ENCODE measurements around the gene TMEM247.

The TMEM247 gene

GRCh38 chr2:46479265-46479664 lies at the start of gene TMEM247:
Gene TMEM247, plus strand, starts transcription at chr2:46479565.
- no peak for DNase-seq (ENCODE audit: low spot score)

DNA sequence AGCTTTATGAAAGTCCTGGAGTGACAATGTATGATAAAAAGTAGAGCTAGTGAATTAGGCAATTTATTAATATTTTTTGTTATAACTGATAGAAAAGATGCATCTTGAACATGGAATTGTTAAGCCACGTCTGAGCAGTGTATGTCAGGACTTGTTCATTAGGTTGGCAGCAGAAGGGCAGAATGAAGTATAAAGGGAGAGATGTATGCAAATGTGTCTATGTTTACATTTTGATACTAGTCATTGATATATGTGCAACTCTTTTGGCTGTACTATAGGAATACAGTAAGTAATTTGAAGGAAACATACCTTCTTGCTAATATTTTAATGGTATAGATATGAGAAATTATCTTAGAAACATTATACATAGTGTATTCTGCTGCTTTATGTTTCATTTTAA lies 49.0 kb upstream of the TMEM247 start:
- DNase-seq (ENCODE audit: low spot score), result no peak

DNA sequence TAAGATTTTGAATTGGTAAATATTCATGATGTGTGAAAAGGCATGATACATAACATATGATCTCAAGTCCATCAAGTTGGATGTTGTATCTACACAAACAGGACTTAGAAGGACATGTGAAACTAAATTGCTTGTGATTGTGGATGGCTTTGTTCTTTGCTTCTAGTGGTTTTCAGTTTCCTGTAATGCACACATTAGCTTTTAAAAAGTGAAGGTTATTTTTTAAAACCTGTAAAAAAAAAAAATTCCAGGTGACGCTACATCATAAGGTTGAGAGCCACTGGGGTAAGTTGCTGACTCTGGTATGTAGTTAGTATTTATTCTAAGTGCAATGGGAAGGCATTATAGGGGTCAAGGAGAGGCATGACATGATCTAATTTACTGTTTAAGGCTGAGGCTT lies 48.4 kb upstream of the TMEM247 start:
- DNase-seq (ENCODE audit: low spot score), result no peak

DNA sequence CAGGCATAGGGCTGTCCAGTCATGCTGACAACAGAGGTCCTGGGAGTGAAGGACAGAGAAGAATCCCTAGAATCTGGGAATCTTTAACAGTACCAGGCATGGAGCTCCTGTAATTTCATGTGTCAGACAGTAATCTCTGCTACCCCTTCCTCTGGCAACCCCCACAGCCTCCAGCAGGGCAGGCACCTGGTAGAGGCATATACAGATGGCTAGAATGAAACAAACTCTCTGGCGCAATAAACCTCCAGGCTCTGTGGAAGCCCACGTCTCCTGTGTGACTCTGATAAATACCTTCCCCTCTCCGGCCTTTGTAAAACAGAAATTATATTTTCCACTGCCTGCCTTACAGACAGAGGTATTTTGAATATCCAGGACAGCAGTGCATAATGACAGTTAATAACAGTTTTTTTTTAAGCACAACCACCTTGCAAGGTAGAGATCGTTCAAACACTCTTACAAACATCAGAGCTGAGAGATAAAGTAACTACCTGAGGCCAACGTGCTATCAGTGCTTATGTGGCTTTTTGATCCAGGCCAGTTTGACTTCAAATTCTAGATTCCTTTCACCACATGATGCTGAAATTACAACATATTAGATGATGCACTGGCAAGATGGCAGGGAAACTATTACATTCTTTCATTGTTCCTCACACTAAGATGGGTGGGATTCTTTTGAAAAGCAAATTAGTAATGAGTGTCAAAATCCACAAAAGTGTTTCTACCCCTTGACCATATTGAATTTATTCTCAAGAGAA lies 47.7 kb upstream of the TMEM247 start:
- DNase-seq (ENCODE audit: low spot score), result no peak

- no peak for DNase-seq (ENCODE audit: low spot score)
Observed at GRCh38 chr2:46434851-46435273, 44.5 kb upstream of the TMEM247 start.

GRCh38 chr2:46435353-46435752 lies 44.0 kb upstream of the TMEM247 start:
- DNase-seq (ENCODE audit: low spot score), result no peak

DNA sequence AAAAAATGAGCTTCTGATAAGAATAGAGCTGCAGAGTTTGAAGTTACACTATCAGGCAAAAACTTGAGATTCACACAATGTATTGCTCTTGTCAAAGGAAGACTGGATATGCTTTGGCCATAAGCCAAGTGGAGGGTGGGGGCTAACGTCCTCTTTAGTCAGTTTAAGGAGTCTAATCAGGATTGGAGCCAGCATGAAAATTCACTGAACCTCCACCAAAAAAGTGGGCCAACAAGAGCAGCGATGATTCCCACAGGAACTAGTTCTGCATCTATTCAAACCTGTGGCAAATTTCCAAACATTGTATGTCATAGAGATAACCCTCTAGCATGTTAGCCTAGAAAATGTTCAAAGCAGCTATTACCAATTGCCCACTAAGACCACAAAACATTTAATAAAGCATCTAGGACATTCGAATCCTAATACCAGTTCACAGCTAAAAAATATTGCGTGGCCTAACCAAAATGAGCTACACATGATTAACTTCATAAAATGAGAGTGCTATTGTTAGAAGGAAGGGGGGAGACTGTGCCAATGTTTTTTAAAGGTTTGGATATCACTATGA lies 43.5 kb upstream of the TMEM247 start:
- no peak for DNase-seq (ENCODE audit: low spot score)

DNA sequence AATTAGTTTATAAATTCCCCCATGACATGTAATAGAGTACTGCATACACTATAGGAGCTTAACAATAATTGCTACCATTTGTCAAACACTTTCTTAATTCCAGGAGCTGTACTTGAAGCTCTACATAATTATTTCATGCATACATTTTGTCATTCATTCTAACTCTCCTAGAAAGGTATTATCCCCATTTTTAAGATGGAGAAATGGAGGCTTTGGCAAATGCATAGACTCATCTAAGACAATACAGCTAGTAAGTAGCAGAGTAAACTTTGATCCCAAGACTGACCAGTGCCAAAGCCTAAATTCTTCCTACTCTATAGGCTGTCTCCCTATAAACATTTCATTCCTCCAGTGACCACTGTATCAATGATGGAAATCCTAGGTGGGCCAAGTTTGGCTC lies 42.6 kb upstream of the TMEM247 start:
- no peak for DNase-seq (ENCODE audit: low spot score)

- DNase-seq (ENCODE audit: low spot score), result no peak
Observed at GRCh38 chr2:46438102-46438501, 41.3 kb upstream of the TMEM247 start.

- DNase-seq (ENCODE audit: low spot score), result no peak
Observed at GRCh38 chr2:46438794-46439193, 40.6 kb upstream of the TMEM247 start.

GRCh38 chr2:46439582-46439981 lies 39.8 kb upstream of the TMEM247 start:
- DNase-seq (ENCODE audit: low spot score), result no peak

GRCh38 chr2:46441838-46442712 lies 37.3 kb upstream of the TMEM247 start:
- DNase-seq (ENCODE audit: low spot score), result no peak

DNA sequence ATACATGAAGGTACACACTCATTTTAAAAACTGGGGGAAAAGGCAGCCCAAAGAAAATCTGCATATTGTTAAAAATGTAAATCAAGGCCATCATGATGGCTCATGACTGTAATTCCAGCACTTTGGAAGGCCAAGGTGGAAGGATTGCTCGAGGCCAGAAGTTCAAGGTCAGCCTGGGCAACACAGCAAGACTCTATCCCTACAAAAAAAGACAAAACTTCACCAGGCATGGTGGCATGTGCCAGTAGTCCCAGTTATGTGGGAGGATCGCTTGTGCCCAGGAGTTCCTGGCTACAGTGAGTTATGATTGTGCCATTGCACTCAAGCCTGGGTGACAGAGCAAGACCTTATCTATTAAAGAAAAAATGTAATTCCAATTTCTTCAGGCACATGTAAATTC lies 34.6 kb upstream of the TMEM247 start:
- no peak for DNase-seq (ENCODE audit: low spot score)

DNA sequence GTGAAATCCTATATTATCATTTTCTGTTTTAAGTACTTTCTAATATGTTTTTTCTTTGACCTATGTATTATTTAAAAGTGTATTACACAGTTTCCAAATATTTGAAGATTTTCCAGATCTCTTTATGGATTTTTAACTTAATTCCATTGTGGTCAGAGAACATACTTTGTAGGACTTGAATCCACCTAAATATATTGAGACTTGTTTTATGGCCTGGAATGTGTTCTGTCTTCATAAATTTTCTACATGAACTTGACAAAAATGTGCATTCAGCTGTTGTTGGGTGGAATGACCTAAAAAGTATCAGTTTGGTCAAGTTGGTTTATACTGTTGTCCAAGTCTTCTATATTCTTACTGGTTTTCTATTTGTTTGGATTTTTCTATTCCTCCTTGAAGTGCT lies 33.8 kb upstream of the TMEM247 start:
- no peak for DNase-seq (ENCODE audit: low spot score)

DNA sequence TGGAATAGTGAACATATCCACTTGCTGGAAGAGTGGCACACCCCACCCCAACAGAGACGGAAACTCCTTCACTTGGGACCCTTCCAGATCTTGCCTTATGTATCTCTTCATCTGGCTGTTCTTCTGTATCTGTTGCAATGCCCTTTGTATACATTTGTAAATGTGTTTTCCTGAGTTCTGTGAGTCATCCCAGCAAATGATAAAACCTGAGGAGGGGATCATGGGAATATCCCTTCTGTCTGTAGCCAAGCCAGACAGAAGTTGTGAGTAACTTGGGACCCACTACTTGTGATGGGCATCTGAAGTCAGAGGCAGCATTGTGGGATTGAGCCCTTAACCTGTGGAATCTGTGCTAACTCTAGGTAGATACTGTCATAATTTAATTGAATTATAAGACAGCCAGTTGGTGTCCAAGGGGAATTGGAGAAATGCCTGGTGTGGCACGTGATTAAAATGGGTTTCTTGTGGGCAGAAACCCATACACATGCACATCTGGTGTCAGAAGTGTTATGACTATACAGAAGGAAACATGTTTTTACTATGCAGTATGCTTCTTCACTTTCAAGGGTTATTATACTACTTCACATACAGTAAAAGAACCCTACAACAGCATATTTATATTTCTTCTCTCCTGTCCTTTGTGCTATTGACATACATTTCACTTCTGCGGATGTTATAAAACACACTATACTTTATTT lies 32.3 kb upstream of the TMEM247 start:
- no peak for DNase-seq (ENCODE audit: low spot score)

GRCh38 chr2:46447649-46448048 lies 31.7 kb upstream of the TMEM247 start:
- no peak for DNase-seq (ENCODE audit: low spot score)

DNA sequence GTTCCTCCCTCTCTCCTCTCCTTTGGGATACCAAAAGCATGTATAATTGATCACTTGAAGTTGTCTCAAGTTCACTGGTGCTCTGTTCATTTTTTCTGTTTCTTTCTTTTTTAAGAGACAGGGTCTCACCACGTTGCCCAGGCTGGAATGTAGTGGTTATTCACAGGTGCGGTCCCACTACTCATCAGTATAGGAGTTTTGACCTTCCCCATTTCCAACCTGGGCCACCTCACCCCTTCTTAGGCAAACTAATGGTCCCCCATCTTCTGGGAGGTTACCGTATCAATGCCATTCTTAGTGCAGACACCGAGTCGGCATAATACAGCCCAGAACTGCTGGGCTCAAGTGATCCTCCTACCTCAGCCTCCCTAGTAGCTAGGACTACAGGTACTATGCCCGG lies 31.3 kb upstream of the TMEM247 start:
- DNase-seq (ENCODE audit: low spot score), result no peak

GRCh38 chr2:46448641-46449040 lies 30.7 kb upstream of the TMEM247 start:
- DNase-seq (ENCODE audit: low spot score), result no peak

DNA sequence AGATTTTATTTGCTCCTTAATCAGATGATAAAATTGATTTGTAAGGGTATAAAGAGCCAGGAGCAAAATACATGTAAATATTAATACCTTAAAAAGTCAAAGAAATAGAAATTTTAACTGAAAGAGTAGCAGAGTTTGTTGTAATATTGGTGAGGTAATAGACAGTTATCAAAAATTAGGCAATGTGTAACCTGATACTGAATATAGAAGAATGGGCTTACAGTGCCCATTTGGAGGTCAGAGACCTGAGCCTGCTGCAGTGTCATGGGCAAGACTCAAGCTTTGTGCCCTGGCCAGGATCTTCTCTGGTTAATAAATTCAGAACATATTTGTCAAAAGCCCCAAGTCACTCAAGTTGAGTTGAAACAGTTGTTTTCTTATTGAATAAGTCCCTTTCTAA lies 29.7 kb upstream of the TMEM247 start:
- no peak for DNase-seq (ENCODE audit: low spot score)

GRCh38 chr2:46451131-46451711 lies 28.1 kb upstream of the TMEM247 start:
- no peak for DNase-seq (ENCODE audit: low spot score)

GRCh38 chr2:46456789-46457188 lies 22.6 kb upstream of the TMEM247 start:
- no peak for DNase-seq (ENCODE audit: low spot score)
